HG03066 (cell line): ENCODE results near the gene CCM2L.

Source experiments
- ATAC-seq: cut with Tn5 transposase; IDR thresholded peaks from one replicate; pipeline ENCODE4 v1.9.1; 2021; ENCODE audit warnings: low read depth; ENCODE audit not compliant: unreplicated experiment

Gene CCM2L

DNA sequence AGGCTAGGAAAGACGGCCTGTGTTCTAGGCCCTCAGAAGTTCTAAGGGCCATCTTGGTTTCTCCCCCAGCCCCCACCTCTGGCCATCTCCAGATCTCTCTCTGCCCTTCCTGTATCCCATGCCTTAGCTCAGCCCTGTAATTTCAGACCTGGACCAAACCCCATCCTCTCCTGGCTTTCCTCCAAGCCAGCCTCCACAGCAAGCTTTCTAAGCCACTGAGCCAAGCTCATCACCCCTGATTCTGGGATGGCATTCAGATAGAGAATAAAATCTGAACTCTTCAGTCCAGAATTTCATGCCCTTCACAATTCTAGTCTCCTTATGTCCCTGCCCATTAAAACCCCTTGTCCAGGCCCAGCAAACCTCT is 18.9 kb upstream of the CCM2L start:
- ATAC-seq = no peak

DNA sequence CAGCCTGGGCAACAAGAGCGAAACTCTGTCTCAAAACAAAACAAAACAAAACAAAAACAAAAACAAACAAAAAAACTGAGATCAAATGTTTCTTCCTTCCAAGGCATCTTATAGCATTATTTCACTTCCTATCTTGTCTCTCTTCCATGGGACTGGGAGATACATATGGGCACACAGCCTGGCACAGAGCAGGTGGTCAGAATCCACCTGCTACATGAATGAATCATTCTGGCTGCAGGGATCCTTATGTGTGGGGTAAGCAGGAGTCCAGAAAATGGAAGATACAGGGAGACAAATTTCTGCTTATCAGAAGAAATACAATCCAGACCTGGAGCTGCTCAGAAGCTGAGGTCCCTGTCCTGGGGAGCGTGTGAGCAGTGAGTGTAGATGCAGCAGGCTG is 18.2 kb upstream of the CCM2L start:
- no peak for ATAC-seq

DNA sequence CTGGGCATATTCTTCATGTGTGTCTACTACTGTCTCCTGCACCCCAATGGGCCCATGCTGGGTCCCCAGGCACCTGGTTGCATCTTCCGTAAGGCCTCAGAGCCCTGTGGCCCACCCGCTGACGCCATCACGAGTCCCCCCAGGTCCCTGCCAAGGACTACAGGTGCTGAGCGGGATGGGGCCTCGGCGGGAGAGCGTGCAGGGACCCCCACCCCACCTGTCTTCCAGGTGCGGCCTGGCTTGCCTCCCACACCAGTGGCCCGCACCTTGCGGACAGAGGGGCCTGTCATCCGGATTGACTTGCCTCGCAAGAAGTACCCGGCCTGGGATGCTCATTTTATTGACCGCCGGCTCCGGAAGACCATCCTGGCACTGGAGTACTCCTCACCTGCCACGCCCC is 13.2 kb upstream of the CCM2L start:
- ATAC-seq = no peak

GRCh38 chr20:31998246-31998645 is 12.0 kb upstream of the CCM2L start:
- ATAC-seq = no peak

GRCh38 chr20:32003325-32003724 is 6.9 kb upstream of the CCM2L start:
- ATAC-seq = no peak

GRCh38 chr20:32004963-32005362 is 5.3 kb upstream of the CCM2L start:
- no peak for ATAC-seq

DNA sequence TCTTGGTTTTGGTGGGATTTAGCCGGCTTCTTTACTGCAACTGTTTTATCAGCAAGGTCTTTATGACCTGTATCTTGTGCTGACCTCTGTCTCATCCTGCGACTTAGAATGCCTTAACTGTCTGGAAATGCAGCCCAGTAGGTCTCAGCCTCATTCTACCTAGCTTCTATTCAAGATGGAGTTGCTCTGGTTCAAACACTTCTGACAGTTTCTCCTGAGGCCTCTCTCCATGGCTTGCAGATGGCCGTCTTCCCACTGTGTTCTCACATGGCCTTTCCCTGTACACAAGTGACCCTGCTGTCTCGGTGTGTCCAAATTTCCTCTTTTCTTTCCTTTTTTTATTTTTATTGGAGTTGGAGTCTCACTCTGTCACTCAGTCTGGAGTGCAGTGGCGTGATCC is 4.2 kb upstream of the CCM2L start:
- ATAC-seq = no peak

DNA sequence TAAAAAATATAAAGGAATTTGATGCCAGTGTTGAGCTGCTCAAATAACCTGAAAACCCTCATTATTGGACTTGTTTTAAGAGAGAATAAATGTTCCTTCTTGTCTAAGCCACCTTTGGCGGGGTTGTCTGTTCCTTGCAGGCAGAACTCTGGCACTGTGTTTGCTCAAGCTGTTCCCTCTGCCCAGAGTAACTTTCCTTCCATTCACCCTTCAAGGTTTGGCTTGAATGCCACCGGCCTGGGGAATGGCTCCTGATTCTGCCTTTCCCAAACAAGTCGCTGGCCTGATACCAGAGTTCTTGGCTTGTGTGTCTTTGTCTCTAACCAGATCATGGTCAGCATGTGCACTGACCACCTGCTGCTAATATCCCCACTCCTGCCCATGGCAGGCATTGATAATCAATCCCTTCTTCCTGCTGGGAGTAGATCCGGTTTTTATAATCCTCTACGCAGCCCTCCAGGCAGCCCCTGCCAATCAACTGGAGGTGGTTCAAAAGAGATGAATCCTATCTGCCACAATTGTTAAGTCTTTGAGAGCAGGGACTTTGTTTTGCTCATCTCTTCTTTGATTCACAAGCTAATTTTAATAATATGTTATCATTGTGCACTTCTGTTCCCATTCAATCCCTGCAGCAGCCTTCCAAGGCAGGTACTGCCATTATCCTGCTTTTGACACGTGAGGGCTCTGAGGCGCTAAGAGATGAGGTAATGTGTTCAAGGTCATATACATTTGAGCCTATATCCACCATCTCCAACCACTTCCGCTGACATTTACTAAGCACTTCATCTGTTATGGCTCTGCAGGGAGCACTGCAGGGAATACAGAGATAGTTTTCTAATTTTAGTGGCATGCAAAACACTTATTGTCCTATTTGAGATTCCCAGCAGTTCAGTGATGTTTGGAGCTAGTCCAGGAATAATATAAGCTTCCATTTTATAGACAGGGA is 3.1 kb upstream of the CCM2L start:
- no peak for ATAC-seq

DNA sequence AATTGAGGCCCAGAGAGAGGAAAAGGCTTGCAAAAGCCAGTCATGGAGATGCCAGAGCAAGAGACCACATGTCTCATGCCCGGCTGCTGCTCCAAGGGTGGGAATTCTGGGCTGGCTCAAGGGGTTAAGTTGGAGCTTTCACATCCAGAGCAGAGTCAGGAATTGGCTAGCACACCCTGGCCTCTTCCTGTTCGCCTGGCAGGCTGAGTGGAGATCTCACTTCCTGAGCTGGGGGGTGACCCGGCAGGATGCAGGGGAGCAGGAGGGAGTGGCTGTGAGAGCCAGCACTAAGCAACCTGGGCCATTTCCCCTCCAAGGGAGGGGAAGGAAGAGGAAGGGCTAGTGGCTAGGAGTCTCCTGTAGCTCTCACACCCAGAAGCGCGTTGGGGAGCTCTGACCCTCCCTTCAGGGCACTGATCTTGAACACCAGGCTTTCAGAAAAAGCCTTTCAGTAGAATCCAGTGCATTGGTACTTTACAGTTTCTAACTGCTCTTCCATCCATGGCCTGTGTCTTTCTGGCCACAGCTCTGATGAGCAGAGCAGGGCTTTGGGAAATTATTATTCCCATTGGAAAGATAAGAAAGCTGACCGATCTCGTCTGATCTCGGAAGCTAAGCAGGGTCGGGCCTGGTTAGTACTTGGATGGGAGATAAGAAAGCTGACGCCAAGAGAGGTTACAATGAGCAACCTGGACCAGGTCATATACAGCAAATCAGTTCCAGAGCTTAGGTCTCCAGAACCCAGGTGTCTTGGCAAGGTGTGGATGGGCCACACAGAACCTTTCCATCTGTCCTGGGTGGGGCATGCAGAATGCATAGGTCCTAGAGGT is 2.2 kb upstream of the CCM2L start:
- ATAC-seq = no peak

- ATAC-seq = no peak
Observed at GRCh38 chr20:32009564-32009963, 674 bp upstream of the CCM2L start.

GRCh38 chr20:32010666-32011065 is 428 bp downstream of the CCM2L start:
- no peak for ATAC-seq

DNA sequence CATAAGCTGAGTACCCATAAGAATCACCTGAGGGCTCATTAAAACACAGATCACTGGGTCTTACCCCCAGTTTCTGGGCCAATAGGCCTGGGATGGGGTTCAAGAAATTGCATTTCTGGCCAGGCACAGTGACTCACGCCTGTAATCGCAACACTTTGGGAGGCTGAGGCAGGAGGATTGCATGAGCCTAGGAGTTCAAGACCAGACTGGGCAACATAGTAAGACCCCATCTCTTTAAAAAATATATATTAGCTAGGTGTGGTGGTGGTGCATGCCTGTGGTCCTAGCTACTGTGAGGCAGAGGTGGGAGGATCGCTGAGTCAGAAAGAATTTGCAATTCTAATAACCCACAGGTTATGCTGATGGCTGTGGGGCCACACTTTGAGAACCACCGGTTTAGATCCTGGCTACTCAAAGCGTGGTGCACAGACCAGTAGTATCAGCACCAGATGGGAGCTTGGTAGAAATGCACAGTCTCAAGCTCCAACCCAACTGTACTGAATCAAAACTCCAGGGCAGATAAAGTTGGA is 2.0 kb downstream of the CCM2L start:
- no peak for ATAC-seq

DNA sequence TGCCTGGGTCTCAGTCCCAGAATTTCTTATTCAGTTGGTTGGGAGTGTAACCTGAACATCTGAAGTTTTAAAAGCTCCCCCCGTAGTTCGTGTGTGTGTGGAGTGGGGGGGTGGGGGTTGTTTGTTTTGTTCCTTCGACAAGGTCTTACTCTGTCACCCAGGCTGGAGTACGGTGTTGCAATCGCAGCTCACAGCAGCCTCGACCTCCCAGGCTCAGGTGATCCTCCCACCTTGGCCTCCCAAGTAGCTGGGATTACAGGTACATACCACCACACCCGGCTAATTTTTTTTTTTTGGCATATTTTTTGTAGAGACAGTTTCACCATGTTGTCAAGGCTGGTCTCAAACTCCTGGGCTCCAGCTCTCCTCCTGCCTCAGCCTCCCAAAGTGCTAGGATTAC is 3.1 kb downstream of the CCM2L start:
- no peak for ATAC-seq

DNA sequence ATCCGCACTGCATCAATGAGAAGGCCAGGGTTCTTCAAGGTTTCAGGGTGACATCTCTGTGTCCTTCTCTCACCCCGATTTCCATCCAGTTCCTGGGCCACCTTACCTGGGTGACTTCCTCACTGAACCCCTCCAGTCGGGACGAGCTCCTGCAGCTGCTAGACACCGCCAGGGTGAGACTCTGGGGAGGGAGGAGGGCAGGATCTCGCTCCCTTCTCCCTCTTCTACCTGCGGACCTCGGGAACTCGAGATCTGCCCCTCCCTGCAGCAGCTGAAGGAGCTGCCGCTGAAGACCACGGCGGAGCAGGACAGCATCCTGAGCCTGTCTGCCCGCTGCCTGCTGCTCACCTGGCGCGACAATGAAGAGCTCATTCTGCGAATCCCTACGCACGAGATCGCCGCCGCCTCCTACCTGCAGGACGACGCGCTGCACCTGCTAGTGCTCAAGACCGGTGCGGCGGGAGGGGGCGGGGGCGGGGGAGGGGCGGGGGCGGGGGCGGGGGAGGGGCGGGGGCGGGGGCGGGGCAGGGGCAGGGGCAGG is 7.5 kb downstream of the CCM2L start:
- no peak for ATAC-seq

DNA sequence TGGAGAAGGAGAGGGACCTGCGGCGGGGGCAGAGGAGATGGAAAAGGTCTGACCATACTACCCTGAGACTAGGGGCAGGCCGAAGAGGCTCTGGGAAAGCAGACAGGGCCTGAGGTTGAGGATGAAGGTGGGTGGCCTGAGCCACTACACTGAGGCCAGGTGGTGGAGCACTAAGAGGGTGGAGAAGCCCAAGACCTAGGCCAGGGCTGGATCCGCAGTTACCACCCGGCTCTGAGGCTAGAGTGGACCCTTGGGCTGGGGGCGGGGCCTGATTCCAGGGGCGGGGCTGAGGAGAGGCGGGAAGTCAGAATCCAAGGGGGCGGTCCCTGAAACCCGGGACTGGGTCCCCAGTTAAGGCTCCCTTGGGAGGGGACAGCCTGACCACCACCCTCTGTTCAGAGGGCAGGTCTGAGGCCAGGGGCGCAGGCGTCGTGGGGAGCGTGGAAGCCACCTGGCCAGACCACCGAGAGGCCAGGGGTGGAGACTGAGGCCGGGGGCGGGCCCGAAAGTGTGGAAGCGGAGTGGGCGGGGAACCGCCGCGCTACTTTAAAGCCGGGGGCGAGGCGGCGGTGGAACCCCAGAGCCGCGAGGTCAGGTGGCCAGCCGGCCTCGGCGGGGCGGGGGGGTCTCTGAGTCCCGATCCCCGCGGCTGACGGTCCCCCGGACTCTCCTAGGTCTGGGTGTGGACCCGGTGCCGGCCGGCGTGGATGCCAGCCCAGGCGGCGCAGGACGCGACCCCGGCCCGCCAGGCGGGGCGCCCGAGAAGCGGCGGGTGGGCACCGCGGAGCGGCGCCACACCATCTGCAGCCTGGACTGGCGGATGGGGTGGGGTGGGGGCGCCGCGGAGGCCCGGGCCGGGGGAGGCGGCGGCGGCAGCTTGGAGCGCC is 8.3 kb downstream of the CCM2L start:
- ATAC-seq = no peak

DNA sequence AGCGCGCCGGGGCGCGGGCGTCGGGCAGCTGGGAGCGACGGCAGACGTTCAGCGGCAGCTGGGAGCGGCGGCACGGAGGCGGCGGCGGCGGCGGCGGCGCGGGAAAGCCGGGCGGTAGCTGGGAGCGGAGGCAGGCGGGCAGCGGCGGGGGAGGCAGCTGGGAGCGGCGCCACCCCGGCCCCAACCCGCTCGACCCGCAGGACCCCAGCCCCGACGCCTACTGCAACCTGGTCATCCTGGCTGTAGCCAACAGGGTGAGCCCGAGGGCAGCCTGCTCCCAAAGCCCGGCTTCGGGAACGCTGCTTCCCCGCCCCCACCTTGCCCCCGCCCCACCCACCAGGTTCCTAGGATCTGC is 8.9 kb downstream of the CCM2L start:
- no peak for ATAC-seq

DNA sequence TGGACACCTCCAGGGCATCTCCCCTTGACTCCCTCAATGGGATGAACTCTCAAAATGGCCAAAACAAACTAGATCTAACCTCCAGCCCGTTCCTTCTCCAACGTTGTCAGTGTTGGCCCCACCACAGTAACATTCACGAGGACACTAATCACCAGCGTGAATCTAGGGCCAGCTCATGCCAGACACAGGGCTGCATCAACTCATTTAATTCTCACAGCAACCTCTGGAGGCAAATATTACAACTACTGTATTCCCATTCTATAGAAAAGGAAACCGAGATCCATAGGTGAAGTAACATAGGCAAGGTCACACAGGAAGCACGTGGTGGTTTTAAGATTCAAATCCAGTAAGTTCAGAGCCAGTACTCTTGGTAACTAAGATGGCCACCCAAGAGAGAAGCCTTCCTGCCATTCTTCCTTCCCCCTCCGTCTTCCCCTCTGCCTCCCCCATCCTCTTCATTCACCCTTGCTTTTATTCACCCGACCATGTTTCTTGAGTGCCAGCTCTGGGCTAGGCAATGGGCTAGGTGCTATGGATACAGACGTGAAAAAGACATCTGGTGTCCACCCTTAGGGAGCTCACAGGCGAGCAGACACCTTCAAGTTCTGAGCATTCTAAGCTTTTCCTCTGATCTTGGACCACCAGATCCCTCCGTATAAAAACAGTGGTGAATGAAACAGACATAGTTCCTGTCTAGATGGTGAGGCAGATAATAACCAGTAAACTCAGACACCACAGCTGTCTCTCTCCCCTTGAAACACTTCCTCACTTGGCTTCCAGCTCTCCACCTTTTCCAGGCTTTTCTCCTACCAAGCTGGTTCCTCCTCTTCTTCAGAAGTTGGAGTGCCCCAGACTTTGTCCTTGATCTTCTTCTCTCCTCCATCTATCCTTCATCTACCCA is 9.6 kb downstream of the CCM2L start:
- ATAC-seq = no peak

DNA sequence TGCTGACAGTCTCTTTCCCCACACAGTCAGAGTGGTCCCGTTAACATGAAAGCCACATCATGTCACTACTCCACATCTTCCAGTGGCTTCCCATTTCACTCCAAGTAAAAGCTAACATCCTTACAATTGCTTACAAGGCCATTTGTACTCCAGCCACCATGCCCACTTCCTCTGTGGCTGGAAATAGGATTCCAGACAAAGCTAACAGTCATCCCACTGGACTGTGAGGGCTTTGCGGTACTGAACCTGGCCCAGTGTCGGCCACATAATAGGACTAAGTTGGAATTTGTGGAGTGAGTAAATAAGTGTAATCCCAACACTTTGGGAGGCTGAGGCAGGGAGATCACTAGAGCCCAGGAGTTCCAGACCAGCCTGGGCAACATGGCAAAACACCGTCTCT is 10.9 kb downstream of the CCM2L start:
- no peak for ATAC-seq

DNA sequence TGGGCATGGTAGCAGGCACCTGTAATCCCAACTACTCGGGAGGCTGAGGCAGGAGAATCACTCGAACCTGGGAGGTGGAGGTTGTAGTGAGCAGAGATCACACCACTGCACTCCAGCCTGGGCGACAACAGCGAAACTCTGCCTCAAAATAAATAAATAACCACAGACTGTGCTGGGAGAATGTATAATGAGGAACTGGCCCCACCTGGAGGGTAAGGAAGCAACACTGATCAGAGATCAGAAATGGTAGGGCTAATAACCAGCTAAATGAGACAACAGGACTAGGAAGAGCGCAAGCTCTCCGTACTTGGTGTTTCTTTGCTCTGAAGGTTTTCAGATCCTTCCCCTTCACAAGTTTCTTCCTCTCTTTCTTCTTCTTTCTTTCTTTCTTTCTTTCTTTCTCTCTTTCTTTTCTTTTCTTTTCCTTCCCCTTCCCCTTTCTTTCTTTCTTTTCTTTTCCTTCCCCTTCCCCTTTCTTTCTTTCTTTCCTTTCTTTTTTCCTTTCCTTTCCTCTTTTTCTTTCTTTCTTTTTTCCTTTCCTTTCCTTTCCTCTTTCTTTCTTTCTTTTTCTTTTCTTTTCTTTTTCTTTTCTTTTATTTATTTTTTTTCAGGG is 14.6 kb downstream of the CCM2L start:
- ATAC-seq = no peak
